ENCODE measurements around the gene IL12RB2.
A peak's percentile ranks its signal among the peaks of the same experiment; 100 is the strongest.

The IL12RB2 gene

GRCh38 chr1:67290236-67290635, 17.4 kb upstream of the IL12RB2 start:
- DNase-seq (ENCODE audit: low read depth, low spot score), result no peak
- TF ChIP-seq CTCF (IDR thresholded peaks at IDR 0.05; ENCODE audit: low read depth, low read length), result no peak
- H3K4me3 ChIP-seq (ENCODE audit: low read depth, low read length), result no peak overlapping the region
- in situ Hi-C loops (cut with HindIII; ENCODE audit: low sequenced_read_pairs), result no loop called here

- H3K4me3 ChIP-seq (ENCODE audit: low read depth, low read length), result no peak overlapping the region
- DNase-seq (ENCODE audit: low read depth, low spot score), result no peak
- no peak for TF ChIP-seq CTCF (IDR thresholded peaks at IDR 0.05; ENCODE audit: low read depth, low read length)
- in situ Hi-C loops (cut with HindIII; ENCODE audit: low sequenced_read_pairs), result no loop called here
These were observed 12.6 kb upstream of the IL12RB2 start for GRCh38 chr1:67294836-67295617.

- no peak overlapping the region for H3K4me3 ChIP-seq (ENCODE audit: low read depth, low read length)
- in situ Hi-C loops (cut with HindIII; ENCODE audit: low sequenced_read_pairs), result no loop called here
- DNase-seq (ENCODE audit: low read depth, low spot score), result no peak
- TF ChIP-seq CTCF (IDR thresholded peaks at IDR 0.05; ENCODE audit: low read depth, low read length), result no peak
These were observed 8.9 kb upstream of the IL12RB2 start for GRCh38 chr1:67298762-67299161.

GRCh38 chr1:67299296-67299695, 8.4 kb upstream of the IL12RB2 start:
- in situ Hi-C loops (cut with HindIII; ENCODE audit: low sequenced_read_pairs), result no loop called here
- H3K4me3 ChIP-seq (ENCODE audit: low read depth, low read length), result no peak overlapping the region
- no peak for DNase-seq (ENCODE audit: low read depth, low spot score)
- TF ChIP-seq CTCF (IDR thresholded peaks at IDR 0.05; ENCODE audit: low read depth, low read length), result no peak

GRCh38 chr1:67300561-67300960, 7.1 kb upstream of the IL12RB2 start:
- in situ Hi-C loops (cut with HindIII; ENCODE audit: low sequenced_read_pairs), result no loop called here
- H3K4me3 ChIP-seq (ENCODE audit: low read depth, low read length), result no peak overlapping the region
- DNase-seq (ENCODE audit: low read depth, low spot score), result peak; percentile 36
- TF ChIP-seq CTCF (IDR thresholded peaks at IDR 0.05; ENCODE audit: low read depth, low read length), result no peak

- TF ChIP-seq CTCF (IDR thresholded peaks at IDR 0.05; ENCODE audit: low read depth, low read length), result no peak
- in situ Hi-C loops (cut with HindIII; ENCODE audit: low sequenced_read_pairs), result no loop called here
These were observed 3.6 kb upstream of the IL12RB2 start for GRCh38 chr1:67304023-67304422.

More at GRCh38 chr1:67304023-67304422, 3.6 kb upstream of the IL12RB2 start:
- H3K4me3 ChIP-seq (ENCODE audit: low read depth, low read length), result no peak overlapping the region
- DNase-seq (ENCODE audit: low read depth, low spot score), result no peak

All from astrocyte of the spinal cord (primary cell).